Mesendoderm (in vitro differentiated cells): ENCODE data around the gene CAP2.

Experiments used
- DNase-seq: peaks from one replicate; pipeline ENCODE4 v3.0.0; 2013
- H2AK5ac ChIP-seq: 2 replicates; pipeline ENCODE4 v1.6.1; 2013; ENCODE audit warnings: low read length, inconsistent platforms
- H2BK120ac ChIP-seq: 2 replicates; pipeline ENCODE4 v1.6.1; 2013; ENCODE audit warnings: low read depth, mild to moderate bottlenecking, low read length, moderate library complexity, mixed read lengths
- H2BK15ac ChIP-seq: replicated peaks from 2 replicates; pipeline ENCODE4 v1.6.1; 2013; ENCODE audit warnings: low read depth, mild to moderate bottlenecking, moderate library complexity
- H2BK5ac ChIP-seq: 2 replicates; pipeline ENCODE4 v1.6.1; 2013; ENCODE audit warnings: low read length, inconsistent platforms
- H3K18ac ChIP-seq: 2 replicates; pipeline ENCODE4 v1.6.1; 2013; ENCODE audit warnings: mild to moderate bottlenecking, low read length, mixed read lengths
- H3K23ac ChIP-seq: one replicate; pipeline ENCODE4 v1.6.1; 2013; ENCODE audit warnings: low read length
- H3K27ac ChIP-seq: 2 replicates; pipeline ENCODE4 v1.5.1; 2013; ENCODE audit warnings: low read depth, mild to moderate bottlenecking, inconsistent platforms, low read length, moderate library complexity
- H3K27me3 ChIP-seq: 2 replicates; pipeline ENCODE4 v1.6.1; 2013; ENCODE audit warnings: low read length, control low read depth, mild to moderate bottlenecking, inconsistent platforms; ENCODE audit not compliant: insufficient read depth, poor library complexity
- H3K36me3 ChIP-seq: 2 replicates; pipeline ENCODE4 v1.6.1; 2013; ENCODE audit warnings: low read length, inconsistent platforms; ENCODE audit not compliant: control insufficient read depth, insufficient read depth
- H3K4ac ChIP-seq: one replicate; pipeline ENCODE4 v1.6.1; 2013; ENCODE audit warnings: low read depth, mild to moderate bottlenecking, low read length, moderate library complexity
- H3K4me1 ChIP-seq: 2 replicates; pipeline ENCODE4 v1.6.1; 2013; ENCODE audit warnings: low read depth, low read length, inconsistent platforms; ENCODE audit not compliant: control insufficient read depth
- H3K4me2 ChIP-seq: 2 replicates; pipeline ENCODE4 v1.6.1; 2013; ENCODE audit warnings: low read length
- H3K4me3 ChIP-seq: 2 replicates; pipeline ENCODE4 v1.5.1; 2013; ENCODE audit warnings: mild to moderate bottlenecking, low read length
- H3K56ac ChIP-seq: one replicate; pipeline ENCODE4 v1.6.1; 2013; ENCODE audit warnings: low read length
- H3K79me1 ChIP-seq: 2 replicates; pipeline ENCODE4 v1.6.1; 2013; ENCODE audit warnings: low read length, inconsistent platforms
- H3K79me2 ChIP-seq: 2 replicates; pipeline ENCODE4 v1.6.1; 2013; ENCODE audit warnings: mild to moderate bottlenecking, low read length; ENCODE audit not compliant: control insufficient read depth, insufficient read depth
- H3K9ac ChIP-seq: 2 replicates; pipeline ENCODE4 v1.6.1; 2013; ENCODE audit warnings: low read length, inconsistent platforms
- H4K5ac ChIP-seq: one replicate; pipeline ENCODE4 v1.6.1; 2013; ENCODE audit warnings: low read length
- H4K8ac ChIP-seq: one replicate; pipeline ENCODE4 v1.6.1; 2013; ENCODE audit warnings: low read depth, mild to moderate bottlenecking, control low read depth, low read length, moderate library complexity
- WGBS: extraction: QIAGEN DNeasy Blood & Tissue Kit; methylation state at CpG from one replicate; pipeline ENCODE4 v1.1.7; 2013; ENCODE audit warnings: low lambda C conversion rate, missing lambda C conversion rate; ENCODE audit not compliant: insufficient coverage; ENCODE audit errors: extremely low coverage; 5-methylcytosine and 5-hydroxymethylcytosine counted together

CAP2 gene

GRCh38 chr6:17484201-17484849 lies 90.9 kb downstream of the CAP2 start:
- H3K4me2 ChIP-seq: no peak overlapping the region
- H3K18ac ChIP-seq: no peak overlapping the region

GRCh38 chr6:17485181-17485580 lies 91.8 kb downstream of the CAP2 start:
- Histone ChIP-seq H4K5ac (no peak overlapping the region), H3K4me2 (no peak overlapping the region), H3K4me3 (no peak overlapping the region), H3K27me3 (no peaks in the 10 kb centered on the region), H3K27ac (no peak overlapping the region), H4K8ac (no peak overlapping the region), H3K56ac (no peak overlapping the region), H3K9ac (no peak overlapping the region), H3K4ac (no peak overlapping the region), H2BK5ac (no peak overlapping the region), H3K23ac (no peak overlapping the region), H3K4me1 (no peaks in the 10 kb centered on the region), H3K18ac (no peak overlapping the region), H3K79me2 (no peaks in the 10 kb centered on the region), H2AK5ac (no peak overlapping the region), H3K79me1 (no peaks in the 10 kb centered on the region), H3K36me3 (no peaks in the 10 kb centered on the region), H2BK120ac (no peak overlapping the region), H2BK15ac (no peak overlapping the region)
- no CpG with 5 or more reads among the region's 4 CpGs for WGBS
- no peak for DNase-seq

More at GRCh38 chr6:17484201-17484849, 90.9 kb downstream of the CAP2 start:
- no peak for DNase-seq
- no peak overlapping the region for H4K5ac ChIP-seq
- H3K27ac ChIP-seq: no peak overlapping the region
- H2BK15ac ChIP-seq: no peak overlapping the region
- no peak overlapping the region for H3K4me3 ChIP-seq
- H3K9ac ChIP-seq: no peak overlapping the region
- H3K79me2 ChIP-seq: no peaks in the 10 kb centered on the region
- H3K27me3 ChIP-seq: no peaks in the 10 kb centered on the region
- H3K36me3 ChIP-seq: no peaks in the 10 kb centered on the region
- no peak overlapping the region for H2BK5ac ChIP-seq
- H3K23ac ChIP-seq: no peak overlapping the region
- no peak overlapping the region for H2BK120ac ChIP-seq
- no peaks in the 10 kb centered on the region for H3K4me1 ChIP-seq
- no peak overlapping the region for H4K8ac ChIP-seq
- WGBS: no CpG with 5 or more reads among the region's 10 CpGs
- H3K79me1 ChIP-seq: no peaks in the 10 kb centered on the region
- H3K56ac ChIP-seq: no peak overlapping the region
- H3K4ac ChIP-seq: no peak overlapping the region
- no peak overlapping the region for H2AK5ac ChIP-seq

- H4K5ac ChIP-seq: no peak overlapping the region
- H3K4ac ChIP-seq: no peak overlapping the region
- no peak overlapping the region for H3K18ac ChIP-seq
- H2BK120ac ChIP-seq: no peak overlapping the region
- no peak overlapping the region for H3K4me3 ChIP-seq
- H3K4me2 ChIP-seq: no peak overlapping the region
- H3K56ac ChIP-seq: no peak overlapping the region
- no peaks in the 10 kb centered on the region for H3K79me1 ChIP-seq
- no peaks in the 10 kb centered on the region for H3K4me1 ChIP-seq
- no peak overlapping the region for H2AK5ac ChIP-seq
- H3K36me3 ChIP-seq: no peaks in the 10 kb centered on the region
- no peak overlapping the region for H3K9ac ChIP-seq
- H3K79me2 ChIP-seq: no peaks in the 10 kb centered on the region
- no peak overlapping the region for H3K23ac ChIP-seq
- no peak for DNase-seq
- WGBS: no CpG with 5 or more reads among the region's 2 CpGs
- no peak overlapping the region for H4K8ac ChIP-seq
- no peak overlapping the region for H2BK5ac ChIP-seq
- no peak overlapping the region for H3K27ac ChIP-seq
- no peaks in the 10 kb centered on the region for H3K27me3 ChIP-seq
- H2BK15ac ChIP-seq: no peak overlapping the region
Observed at GRCh38 chr6:17485946-17486345, 92.6 kb downstream of the CAP2 start.

- no peaks in the 10 kb centered on the region for H3K79me1 ChIP-seq
- H3K9ac ChIP-seq: no peak overlapping the region
- no peak overlapping the region for H4K8ac ChIP-seq
- H2AK5ac ChIP-seq: no peak overlapping the region
- no peak overlapping the region for H2BK5ac ChIP-seq
- no peaks in the 10 kb centered on the region for H3K27me3 ChIP-seq
- no peak overlapping the region for H3K27ac ChIP-seq
- no peak overlapping the region for H3K4me3 ChIP-seq
- H3K4ac ChIP-seq: no peak overlapping the region
- no peak overlapping the region for H2BK15ac ChIP-seq
- no peaks in the 10 kb centered on the region for H3K79me2 ChIP-seq
- H3K18ac ChIP-seq: no peak overlapping the region
- DNase-seq: no peak
- H3K4me1 ChIP-seq: no peaks in the 10 kb centered on the region
- H3K4me2 ChIP-seq: no peak overlapping the region
- WGBS: no CpG with 5 or more reads among the region's 4 CpGs
- no peak overlapping the region for H4K5ac ChIP-seq
- H3K36me3 ChIP-seq: no peaks in the 10 kb centered on the region
- H3K23ac ChIP-seq: no peak overlapping the region
- no peak overlapping the region for H3K56ac ChIP-seq
- no peak overlapping the region for H2BK120ac ChIP-seq
Observed at GRCh38 chr6:17486680-17487079, 93.3 kb downstream of the CAP2 start.

- no peak overlapping the region for H3K4me3 ChIP-seq
- no peak overlapping the region for H2AK5ac ChIP-seq
- no peak overlapping the region for H3K9ac ChIP-seq
- no peaks in the 10 kb centered on the region for H3K79me1 ChIP-seq
- no peak overlapping the region for H3K56ac ChIP-seq
- no peaks in the 10 kb centered on the region for H3K36me3 ChIP-seq
- DNase-seq: no peak
- H3K79me2 ChIP-seq: no peaks in the 10 kb centered on the region
- no peak overlapping the region for H4K8ac ChIP-seq
- no peak overlapping the region for H3K23ac ChIP-seq
- no peak overlapping the region for H3K18ac ChIP-seq
- no peak overlapping the region for H2BK120ac ChIP-seq
- H2BK15ac ChIP-seq: no peak overlapping the region
- H4K5ac ChIP-seq: no peak overlapping the region
- H3K4me1 ChIP-seq: peaks cover 2% of the 10 kb centered on the region
- H3K4me2 ChIP-seq: no peak overlapping the region
- no CpG with 5 or more reads among the region's 4 CpGs for WGBS
- H3K27ac ChIP-seq: no peak overlapping the region
- no peak overlapping the region for H2BK5ac ChIP-seq
- no peak overlapping the region for H3K4ac ChIP-seq
- no peaks in the 10 kb centered on the region for H3K27me3 ChIP-seq
Observed at GRCh38 chr6:17490724-17491123, 97.3 kb downstream of the CAP2 start.
